PFSK-1 (cell line): ENCODE results near the gene PRSS21.

Experiments
- POLR2AphosphoS5 ChIP-seq: IDR thresholded peaks from 2 replicates; pipeline ENCODE4 v1.6.1; 2012; ENCODE audit warnings: low read depth, mild to moderate bottlenecking, control low read depth, low read length, moderate library complexity
- SIN3A ChIP-seq: IDR thresholded peaks from 2 replicates; pipeline ENCODE4 v1.6.1; 2012; ENCODE audit warnings: mild to moderate bottlenecking, low read length, moderate library complexity, borderline replicate concordance; ENCODE audit not compliant: insufficient read depth
- TAF1 ChIP-seq: IDR thresholded peaks from 2 replicates; pipeline ENCODE4 v1.6.1; 2012; ENCODE audit warnings: low read length, control low read depth, borderline replicate concordance; ENCODE audit not compliant: insufficient read depth

- TF ChIP-seq SIN3A (no peak), TAF1 (no peak), POLR2AphosphoS5 (no peak)
Observed at GRCh38 chr16:2856061-2856670, 39.1 kb downstream of the PRSS21 start.
